Forelimb muscle (tissue), 1 donor: ENCODE measurements around the gene SCAPER. TPM values are rescaled to one million over a fixed set of nuclear protein-coding genes. Genes with fewer than 3 reads are reported as not detected.

Experiments
- DNase-seq: peaks from one replicate; pipeline ENCODE4 v3.0.0-alpha.2; 2013; ENCODE audit warnings: low read depth
- polyA plus RNA-seq: library from polyadenylated mRNA; unstranded; fragments of 120-200 nt; gene quantifications from one replicate; pipeline ENCODE4 v1.2.1, GENCODE V29; 2013; ENCODE audit not compliant: insufficient read length

SCAPER gene
- polyA plus RNA-seq, 1 donor: 74.1 TPM

- no peak for DNase-seq
Observed at GRCh38 chr15:76668900-76669299, 236.2 kb downstream of the SCAPER start.

DNA sequence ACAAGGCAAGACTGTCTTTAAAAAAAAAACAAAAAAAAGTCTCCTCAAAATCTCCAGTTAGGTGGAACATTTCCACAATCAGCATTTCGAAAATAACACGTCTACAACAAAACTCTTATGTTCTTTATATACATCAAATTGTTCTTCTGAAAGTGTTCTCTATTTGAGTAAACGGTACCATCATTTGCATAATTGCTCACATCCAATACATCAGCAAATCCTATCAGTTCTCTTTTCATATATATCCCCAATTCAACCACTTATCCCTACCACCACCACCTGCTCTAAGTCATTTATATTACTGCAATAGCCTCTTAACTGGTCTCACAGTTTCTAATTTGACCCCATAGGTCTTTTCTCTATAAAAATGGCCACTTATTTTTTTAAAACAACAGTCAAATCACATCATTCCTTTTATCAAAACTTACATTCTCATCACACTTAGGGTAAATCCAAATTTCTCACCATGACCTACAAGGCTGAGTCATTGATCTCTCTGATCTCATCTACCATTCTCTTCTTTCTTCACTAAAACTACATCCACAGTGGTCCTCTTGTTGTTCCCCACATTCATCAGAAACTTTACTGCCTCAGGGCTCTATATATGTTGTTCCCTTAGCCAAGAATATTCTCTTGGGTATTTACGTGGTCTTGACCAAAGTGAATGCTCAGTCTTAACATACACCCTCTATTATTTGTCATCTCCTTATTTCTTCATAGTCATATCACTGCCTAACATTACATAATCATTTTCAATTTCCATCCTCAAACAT is 237.0 kb downstream of the SCAPER start:
- no peak for DNase-seq

GRCh38 chr15:76664895-76665294 is 240.2 kb downstream of the SCAPER start:
- DNase-seq: no peak

GRCh38 chr15:76664411-76664810 is 240.7 kb downstream of the SCAPER start:
- DNase-seq: no peak

DNA sequence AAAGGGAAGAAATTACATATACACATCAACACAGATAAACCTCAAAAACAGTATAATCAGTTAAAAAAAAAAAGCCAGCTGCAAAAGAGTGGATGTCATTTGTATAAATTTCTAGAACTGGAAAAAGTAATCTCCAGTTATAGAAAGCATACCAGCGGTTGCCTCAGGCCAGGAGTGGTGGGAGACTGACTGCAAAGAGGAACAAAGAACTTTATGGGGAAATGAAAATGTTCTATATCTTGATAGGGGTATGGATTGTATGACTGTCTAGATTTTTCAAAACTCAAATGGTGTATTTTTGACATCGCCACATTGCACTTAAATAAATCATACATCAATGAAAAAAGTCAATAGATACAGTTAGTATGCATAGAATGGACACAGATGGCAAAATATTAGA is 241.6 kb downstream of the SCAPER start:
- DNase-seq: no peak

DNA sequence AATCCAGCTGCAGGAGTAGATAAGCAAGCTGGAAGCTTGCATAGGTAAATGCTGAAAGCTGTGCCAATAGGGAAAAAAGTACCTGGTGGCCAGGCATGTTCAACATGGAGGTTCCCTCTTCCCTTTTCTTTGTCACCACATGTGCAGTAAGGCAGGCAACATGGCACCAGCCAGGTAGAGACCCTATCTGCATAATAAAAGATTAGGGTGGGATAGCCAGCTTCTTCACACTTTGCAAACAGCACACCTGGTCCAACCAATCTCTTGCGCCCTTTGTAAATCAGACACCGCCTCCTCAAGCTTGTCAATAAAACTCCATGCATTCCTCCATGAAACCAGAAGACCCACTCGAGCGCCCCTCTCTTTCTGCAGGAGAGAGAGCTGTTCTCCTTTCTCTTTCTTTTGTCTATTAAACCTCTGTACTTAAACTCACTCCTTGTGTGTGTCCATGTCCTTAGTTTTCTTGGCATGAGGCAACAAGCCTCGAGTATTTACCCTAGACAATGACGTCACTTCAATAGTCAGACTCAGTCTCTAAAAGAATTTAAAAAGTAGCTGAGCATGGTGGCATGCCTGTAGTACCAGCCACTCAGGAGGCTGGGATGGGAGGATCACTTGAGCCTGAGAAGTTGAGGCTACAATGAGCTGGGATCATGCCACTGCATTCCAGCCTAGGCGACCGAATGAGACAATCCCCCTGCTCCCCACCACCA is 256.3 kb downstream of the SCAPER start:
- DNase-seq: no peak

DNA sequence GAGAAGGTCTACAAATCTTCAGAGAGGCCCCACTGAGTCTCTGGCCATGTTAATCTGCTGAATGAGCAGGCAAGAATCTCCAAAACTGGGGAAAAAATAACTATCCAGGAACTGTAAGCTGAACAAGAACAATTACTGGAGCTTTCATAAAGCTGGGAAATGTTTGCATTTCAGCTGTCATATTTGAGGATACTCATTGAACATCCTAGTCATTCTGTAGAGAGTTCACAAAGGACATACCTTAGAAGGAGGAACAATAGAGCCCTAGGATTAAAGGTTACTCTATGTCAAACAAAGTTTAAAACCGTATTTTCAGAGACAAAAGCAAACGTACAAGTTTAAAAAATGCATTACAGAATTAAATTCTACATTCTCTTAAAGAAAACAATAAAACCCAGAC is 257.5 kb downstream of the SCAPER start:
- no peak for DNase-seq

DNA sequence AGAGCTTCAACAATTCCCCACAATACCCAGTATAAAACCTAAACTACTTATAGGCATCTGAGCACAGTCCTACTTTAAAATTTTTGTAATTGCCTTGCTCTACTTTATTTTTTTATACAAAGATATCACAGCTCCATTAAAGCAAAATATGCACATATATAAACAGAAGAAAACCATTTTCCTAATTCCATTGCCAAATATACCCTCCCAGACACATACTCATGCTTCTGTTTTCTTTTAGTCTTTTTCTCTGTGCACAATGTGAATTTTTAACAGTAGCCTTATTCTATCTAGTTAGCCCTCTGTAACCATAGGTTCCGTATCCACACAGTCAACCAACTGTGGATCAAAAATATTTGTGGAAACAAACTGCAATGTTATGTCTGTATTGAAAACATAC is 260.5 kb downstream of the SCAPER start:
- DNase-seq: no peak

DNA sequence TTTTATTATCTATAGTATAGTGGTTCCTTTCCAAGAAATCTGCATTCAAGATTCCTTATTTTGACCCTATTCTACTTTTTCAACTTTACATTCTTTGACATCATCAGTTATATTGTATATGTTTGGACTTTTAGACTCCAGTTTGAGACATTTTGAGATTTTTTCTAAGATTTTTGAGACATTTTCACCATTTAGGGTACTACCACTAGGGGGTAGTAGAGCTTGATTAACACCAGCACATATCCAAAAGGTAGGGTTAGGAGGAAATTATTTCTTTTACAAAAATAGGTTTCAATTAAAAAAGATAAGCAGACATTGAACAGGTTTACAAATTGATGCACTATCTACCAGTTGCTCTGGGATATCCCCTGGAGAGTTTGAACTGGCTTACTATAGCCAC is 262.5 kb downstream of the SCAPER start:
- no peak for DNase-seq

- no peak for DNase-seq
Observed at GRCh38 chr15:76637166-76637565, 268.0 kb downstream of the SCAPER start.

DNA sequence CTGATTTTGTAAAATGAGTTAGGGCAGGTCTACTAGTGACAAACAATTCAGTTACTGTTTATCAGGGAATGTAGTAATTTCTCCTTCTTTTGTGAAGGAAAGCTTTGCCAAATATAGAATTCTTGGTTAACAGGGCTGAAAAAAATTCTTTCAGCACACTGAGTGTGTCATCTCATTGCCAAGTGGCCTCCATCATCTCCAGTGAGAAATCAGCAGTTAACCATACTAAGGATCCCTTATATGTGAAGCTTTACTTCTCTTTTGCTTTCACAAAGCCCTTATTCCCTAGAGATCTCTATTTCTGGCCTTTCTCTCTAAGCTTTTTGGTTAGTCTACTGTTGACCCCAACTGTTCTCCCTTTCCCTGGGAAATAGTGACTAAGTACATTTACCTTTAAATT is 269.1 kb downstream of the SCAPER start:
- DNase-seq: no peak

GRCh38 chr15:76626611-76627010 is 278.5 kb downstream of the SCAPER start:
- no peak for DNase-seq

GRCh38 chr15:76625267-76625666 is 279.9 kb downstream of the SCAPER start:
- no peak for DNase-seq

DNA sequence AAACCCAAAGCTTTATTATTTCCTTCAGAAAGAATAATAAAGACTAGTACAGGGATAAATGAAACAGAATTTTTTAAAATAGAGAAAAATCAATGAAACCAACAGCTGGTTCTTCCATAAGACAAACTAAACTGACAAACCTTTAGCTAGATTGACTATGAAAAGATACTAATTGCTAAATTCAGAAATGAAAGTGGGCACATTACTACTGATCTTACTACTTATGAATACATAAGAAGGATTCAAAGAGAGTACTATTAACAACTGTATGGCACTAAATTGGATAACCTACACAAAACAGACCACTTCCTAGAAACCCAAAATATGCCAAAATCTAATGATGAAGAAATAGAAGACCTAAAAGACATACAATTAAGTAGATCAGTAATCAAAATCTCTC is 290.4 kb downstream of the SCAPER start:
- DNase-seq: no peak

GRCh38 chr15:76588811-76589747 is 316.1 kb downstream of the SCAPER start:
- no peak for DNase-seq

DNA sequence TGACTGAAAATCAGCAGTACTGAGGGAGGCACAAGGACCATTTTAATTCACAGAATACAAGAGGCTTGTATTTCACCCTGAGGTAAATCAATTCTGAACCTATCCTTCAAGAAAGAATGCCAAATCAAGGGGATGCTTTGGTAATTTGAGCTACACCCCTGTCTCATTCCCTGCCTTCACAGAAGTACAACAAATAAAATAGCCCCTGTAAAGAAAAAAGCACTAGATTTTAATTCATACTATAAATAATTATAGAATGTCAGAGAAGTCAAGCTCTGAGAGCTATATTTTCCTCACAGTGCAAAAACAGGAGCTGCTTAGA is 319.6 kb downstream of the SCAPER start:
- DNase-seq: no peak

DNA sequence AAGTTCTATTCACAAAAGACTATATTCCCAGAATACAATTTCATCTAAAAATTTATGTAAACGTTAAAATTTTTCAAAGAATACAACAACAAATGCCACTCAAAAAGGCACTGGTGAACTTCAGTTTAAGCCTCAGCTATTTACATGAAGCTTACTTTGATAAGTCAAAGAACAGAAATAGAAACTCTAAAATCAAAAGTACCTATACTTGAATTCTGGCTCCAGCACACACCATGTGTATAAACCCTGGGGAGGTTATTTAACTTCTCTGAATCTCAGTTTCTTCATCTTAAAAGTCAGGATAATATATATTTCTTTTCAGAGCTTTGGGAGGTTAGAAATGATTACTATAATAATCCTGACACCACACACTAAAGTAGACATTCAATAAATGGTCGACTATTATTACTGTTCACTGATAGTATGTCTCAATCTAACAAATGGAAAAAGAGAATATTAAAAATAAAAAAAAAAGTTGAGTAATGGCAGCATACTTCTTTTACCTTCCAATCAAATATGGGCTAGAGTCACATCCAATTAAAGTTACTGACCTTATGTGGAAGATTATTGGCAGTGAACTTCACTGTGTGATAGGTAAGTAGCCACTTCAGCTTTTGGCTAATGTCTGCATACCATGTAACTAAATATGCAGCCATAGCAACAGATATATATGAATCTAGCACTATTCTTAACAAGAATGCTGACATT is 320.1 kb downstream of the SCAPER start:
- no peak for DNase-seq

DNA sequence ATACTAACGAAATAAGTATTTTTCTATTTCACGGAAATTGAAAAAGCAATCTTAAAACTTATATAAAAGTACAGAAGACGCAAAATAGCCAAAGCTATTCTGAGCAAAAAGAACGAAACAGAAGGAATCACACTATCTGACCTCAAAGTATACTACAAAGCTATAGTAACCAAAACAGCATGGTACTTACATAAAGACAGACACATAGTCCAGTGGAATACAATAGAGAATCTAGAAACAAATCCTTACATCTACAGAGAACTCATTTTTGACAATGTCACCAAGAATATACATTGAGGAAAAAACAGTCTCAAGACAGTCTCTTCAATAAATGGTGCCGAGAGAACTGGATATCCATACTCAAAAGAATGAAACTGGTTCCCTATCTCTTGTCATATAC is 322.6 kb downstream of the SCAPER start:
- DNase-seq: no peak

DNA sequence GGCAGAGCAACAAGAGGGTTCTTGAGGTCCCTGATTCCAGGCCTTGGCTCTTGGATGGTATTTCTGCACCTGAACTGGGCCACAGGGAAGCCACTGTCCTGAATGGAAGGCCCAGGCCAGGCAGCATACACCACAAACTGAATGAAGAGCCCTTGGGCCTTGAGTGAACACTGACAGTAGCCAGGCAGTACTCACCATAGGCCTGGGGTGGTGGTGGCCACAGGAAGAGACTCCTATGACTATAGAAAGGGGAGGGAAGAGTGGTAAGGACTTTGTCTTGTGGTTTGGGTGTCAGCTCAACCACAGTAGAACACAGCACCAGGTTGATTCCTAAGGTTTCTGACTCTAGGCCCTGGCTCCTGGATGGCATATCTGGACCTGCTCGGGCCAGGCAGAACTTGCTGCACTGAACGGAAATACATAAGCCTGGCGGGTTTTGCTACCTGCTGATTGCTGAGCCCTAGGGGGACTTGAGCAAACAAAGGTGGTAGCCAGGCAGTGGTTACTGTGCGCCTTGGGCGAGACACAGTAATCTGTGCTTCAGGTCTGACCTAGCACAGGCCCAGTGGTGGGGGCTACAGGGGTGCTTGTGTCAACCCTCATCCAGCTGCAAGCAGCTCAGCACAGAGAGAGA is 327.1 kb downstream of the SCAPER start:
- DNase-seq: no peak

DNA sequence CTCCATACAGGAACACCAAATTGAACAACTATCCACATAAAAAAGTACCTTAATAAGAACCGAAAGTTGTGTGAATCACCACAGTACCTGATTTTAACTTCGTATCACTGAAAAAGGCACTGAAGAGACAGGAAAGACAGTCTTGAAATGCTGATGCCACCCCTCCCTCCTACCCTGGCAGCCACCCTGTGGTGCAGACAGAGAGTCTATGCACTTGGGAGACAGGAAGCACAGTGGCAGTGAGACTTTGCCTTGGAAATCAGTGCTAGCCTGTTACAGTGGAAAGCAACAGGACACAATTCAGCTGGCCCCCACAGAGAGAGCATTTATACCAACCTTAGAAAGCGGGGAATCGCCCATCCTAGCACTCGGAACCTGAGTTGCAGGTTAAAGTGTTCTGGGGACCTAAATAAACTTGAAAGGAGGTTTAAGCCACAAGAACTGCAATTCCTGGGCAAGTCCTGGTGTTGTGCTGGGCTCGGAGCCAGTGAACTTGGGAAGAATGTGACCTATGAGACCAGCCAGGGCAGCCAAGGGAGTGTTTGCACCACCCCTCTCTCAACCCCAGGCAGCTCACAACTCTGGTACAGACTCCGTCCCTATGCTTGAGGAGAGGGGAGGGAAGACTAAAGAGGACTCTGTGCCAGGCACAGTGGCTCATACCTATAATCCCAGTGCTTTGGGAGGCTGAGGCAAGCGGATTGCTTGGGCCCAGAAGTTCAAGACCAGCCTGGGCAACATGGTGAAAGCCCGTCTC is 328.4 kb downstream of the SCAPER start:
- no peak for DNase-seq

GRCh38 chr15:76575679-76576078 is 329.5 kb downstream of the SCAPER start:
- no peak for DNase-seq
